MM.1S (cell line): ENCODE results near the gene XYLT1.

Source experiments
- DNase-seq: peaks from one replicate; pipeline ENCODE4 v3.0.0-alpha.2; 2015
- H2AFZ ChIP-seq: fragments of 300-600 bp; sonication (generic); 2 replicates; pipeline ENCODE4 v1.6.0; 2016; ENCODE audit warnings: antibody characterized with exemption, low read length
- H3F3A ChIP-seq: fragments of 300-600 bp; sonication (generic); 2 replicates; pipeline ENCODE4 v1.6.1; 2016; ENCODE audit warnings: mild to moderate bottlenecking, antibody characterized with exemption, low read length, moderate library complexity, mixed read lengths; ENCODE audit not compliant: insufficient read depth
- H3K27ac ChIP-seq: fragments of 300-600 bp; sonication (generic); 2 replicates; pipeline ENCODE4 v1.5.1; 2016; ENCODE audit warnings: mild to moderate bottlenecking, low read length
- H3K27me3 ChIP-seq: fragments of 300-600 bp; sonication (generic); replicated peaks from 2 replicates; pipeline ENCODE4 v1.6.0; 2016; ENCODE audit warnings: low read length; ENCODE audit not compliant: insufficient read depth
- H3K36me3 ChIP-seq: fragments of 300-600 bp; sonication (generic); replicated peaks from 2 replicates; pipeline ENCODE4 v1.6.1; 2016; ENCODE audit warnings: mild to moderate bottlenecking, low read length, mixed read lengths; ENCODE audit not compliant: insufficient read depth
- H3K4me1 ChIP-seq: fragments of 300-600 bp; sonication (generic); 2 replicates; pipeline ENCODE4 v1.6.1; 2016; ENCODE audit warnings: low read length, mixed read lengths
- H3K4me2 ChIP-seq: fragments of 300-600 bp; sonication (generic); 2 replicates; pipeline ENCODE4 v1.6.0; 2016; ENCODE audit warnings: low read depth, low read length
- H3K4me3 ChIP-seq: fragments of 300-600 bp; sonication (generic); 2 replicates; pipeline ENCODE4 v1.5.1; 2016; ENCODE audit warnings: low read length, mixed read lengths
- H3K79me2 ChIP-seq: fragments of 300-600 bp; sonication (generic); 2 replicates; pipeline ENCODE4 v1.6.1; 2016; ENCODE audit warnings: mixed run types, low read length, mixed read lengths
- H3K9ac ChIP-seq: fragments of 300-600 bp; sonication (generic); 2 replicates; pipeline ENCODE4 v1.6.1; 2016; ENCODE audit warnings: low read length, mixed read lengths
- H3K9me2 ChIP-seq: fragments of 300-600 bp; sonication (generic); replicated peaks from 2 replicates; pipeline ENCODE4 v1.6.1; 2016; ENCODE audit warnings: mild to moderate bottlenecking, low read length, mixed read lengths; ENCODE audit not compliant: insufficient read depth
- H3K9me3 ChIP-seq: fragments of 300-600 bp; sonication (generic); replicated peaks from 2 replicates; pipeline ENCODE4 v1.6.1; 2016; ENCODE audit warnings: mild to moderate bottlenecking, low read length, mixed read lengths; ENCODE audit not compliant: insufficient read depth
- H4K20me1 ChIP-seq: fragments of 300-600 bp; sonication (generic); 2 replicates; pipeline ENCODE4 v1.6.1; 2016; ENCODE audit warnings: mild to moderate bottlenecking, low read length, moderate library complexity, mixed read lengths; ENCODE audit not compliant: insufficient read depth
- CTCF ChIP-seq: fragments of 300-600 bp; sonication (generic); IDR thresholded peaks from 2 replicates; pipeline ENCODE4 v1.5.1; 2016; ENCODE audit warnings: antibody characterized with exemption, low read length, mixed read lengths
- EZH2 ChIP-seq: fragments of 300-600 bp; sonication (generic); optimal IDR thresholded peaks from 2 replicates; pipeline ENCODE3; 2017; ENCODE audit warnings: low read depth, mild to moderate bottlenecking, antibody characterized with exemption, low read length, mixed read lengths
- EZH2phosphoT487 ChIP-seq: fragments of 300-600 bp; sonication (generic); IDR thresholded peaks from 2 replicates; pipeline ENCODE4 v1.6.1; 2018; ENCODE audit warnings: antibody characterized with exemption, low read length

Gene XYLT1

DNA sequence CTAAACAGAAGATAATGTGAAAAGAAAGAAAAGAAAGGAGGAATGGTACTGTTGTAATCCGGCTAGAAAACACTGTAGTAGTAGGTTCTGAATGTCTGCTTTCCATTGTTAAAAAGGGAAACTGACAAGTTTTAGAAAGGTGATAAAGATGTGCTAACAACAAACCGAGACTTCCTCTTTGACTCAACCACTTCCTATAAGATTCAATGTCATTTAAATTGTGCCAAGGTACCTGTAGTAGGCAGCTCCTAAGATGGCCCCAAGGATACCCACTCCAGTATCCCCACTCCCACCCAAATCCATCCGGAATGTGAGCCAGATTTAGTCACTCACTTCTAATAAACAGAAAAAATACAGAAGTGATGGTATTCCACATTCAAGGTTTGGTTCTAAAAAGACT, 31.2 kb downstream of the XYLT1 start:
- Histone ChIP-seq H3K4me3 (no peak overlapping the region), H3K36me3 (no peaks in the 10 kb centered on the region), H4K20me1 (no peaks in the 10 kb centered on the region), H2AFZ (no peak overlapping the region), H3K4me1 (peaks cover 6% of the 10 kb centered on the region; the same call in 1 of the 2 replicates), H3K79me2 (peaks cover 65% of the 10 kb centered on the region), H3K27ac (no peak overlapping the region), H3K4me2 (no peak overlapping the region), H3F3A (no peaks in the 10 kb centered on the region), H3K9me2 (no peaks in the 10 kb centered on the region), H3K9me3 (no peaks in the 10 kb centered on the region), H3K9ac (no peak overlapping the region), H3K27me3 (no peaks in the 10 kb centered on the region)
- TF ChIP-seq EZH2phosphoT487 (no peak), CTCF (no peak), EZH2 (no peak)
- DNase-seq: no peak

- H3K9me2 ChIP-seq: no peaks in the 10 kb centered on the region
- no peak overlapping the region for H3K9ac ChIP-seq
- H3K27me3 ChIP-seq: no peaks in the 10 kb centered on the region
- H3K4me3 ChIP-seq: no peak overlapping the region
- no peaks in the 10 kb centered on the region for H3K9me3 ChIP-seq
- no peak overlapping the region for H3K4me2 ChIP-seq
- no peak for TF ChIP-seq EZH2phosphoT487
- TF ChIP-seq CTCF: no peak
- no peak for TF ChIP-seq EZH2
- no peak overlapping the region for H2AFZ ChIP-seq
- H3K4me1 ChIP-seq: peaks cover 6% of the 10 kb centered on the region; the same call in 1 of the 2 replicates
- no peaks in the 10 kb centered on the region for H4K20me1 ChIP-seq
- no peaks in the 10 kb centered on the region for H3K36me3 ChIP-seq
- no peak for DNase-seq
- H3K27ac ChIP-seq: no peak overlapping the region
- H3K79me2 ChIP-seq: peaks cover 73% of the 10 kb centered on the region
- H3F3A ChIP-seq: no peaks in the 10 kb centered on the region
Measured at GRCh38 chr16:17437981-17438380, 32.8 kb downstream of the XYLT1 start.

- H3K4me1 ChIP-seq: peaks cover 6% of the 10 kb centered on the region; the same call in 1 of the 2 replicates
- H3K27ac ChIP-seq: no peak overlapping the region
- H3K4me2 ChIP-seq: no peak overlapping the region
- H4K20me1 ChIP-seq: no peaks in the 10 kb centered on the region
- no peak for DNase-seq
- H3K4me3 ChIP-seq: no peak overlapping the region
- no peaks in the 10 kb centered on the region for H3F3A ChIP-seq
- H3K36me3 ChIP-seq: no peaks in the 10 kb centered on the region
- peaks cover 73% of the 10 kb centered on the region for H3K79me2 ChIP-seq
- no peaks in the 10 kb centered on the region for H3K9me2 ChIP-seq
- no peak overlapping the region for H3K9ac ChIP-seq
- H3K27me3 ChIP-seq: no peaks in the 10 kb centered on the region
- no peak overlapping the region for H2AFZ ChIP-seq
- TF ChIP-seq CTCF: no peak
- no peaks in the 10 kb centered on the region for H3K9me3 ChIP-seq
Measured at GRCh38 chr16:17437127-17437720, 33.5 kb downstream of the XYLT1 start.
